Loucy (cell line): ENCODE measurements around the gene KLHL17.

Experiments used
- H2AFZ ChIP-seq: fragments of 200-600 bp; sonication (generic); 2 replicates; pipeline ENCODE4 v1.6.0; 2016; ENCODE audit warnings: antibody characterized with exemption, mild to moderate bottlenecking, low read length, moderate library complexity
- H3F3A ChIP-seq: fragments of 200-600 bp; 2 replicates; pipeline ENCODE4 v1.6.0; 2016; ENCODE audit warnings: antibody characterized with exemption, low read depth, mild to moderate bottlenecking
- H3K27me3 ChIP-seq: fragments of 200-600 bp; sonication (generic); 2 replicates; pipeline ENCODE4 v1.6.1; 2014; ENCODE audit warnings: low read length, mild to moderate bottlenecking; ENCODE audit not compliant: insufficient read depth, poor library complexity, severe bottlenecking
- H3K36me3 ChIP-seq: fragments of 200-600 bp; sonication (generic); 2 replicates; pipeline ENCODE4 v1.6.1; 2016; ENCODE audit warnings: low read length; ENCODE audit not compliant: insufficient read depth
- H3K4me1 ChIP-seq: fragments of 200-600 bp; sonication (generic); 2 replicates; pipeline ENCODE4 v1.5.1; 2014; ENCODE audit warnings: low read length, mild to moderate bottlenecking; ENCODE audit not compliant: insufficient read depth, poor library complexity, severe bottlenecking
- H3K4me2 ChIP-seq: fragments of 200-600 bp; sonication (generic); 2 replicates; pipeline ENCODE4 v1.6.0; 2014; ENCODE audit warnings: antibody characterized with exemption, low read length, low read depth, mild to moderate bottlenecking; ENCODE audit not compliant: poor library complexity, severe bottlenecking
- H3K4me3 ChIP-seq: fragments of 200-600 bp; sonication (generic); 2 replicates; pipeline ENCODE4 v1.5.1; 2014; ENCODE audit warnings: low read length, mild to moderate bottlenecking, mixed read lengths; ENCODE audit not compliant: poor library complexity, severe bottlenecking
- H3K79me2 ChIP-seq: fragments of 200-600 bp; sonication (generic); 2 replicates; pipeline ENCODE4 v1.6.1; 2014; ENCODE audit warnings: low read length; ENCODE audit not compliant: insufficient read depth
- H3K9ac ChIP-seq: fragments of 200-600 bp; sonication (generic); 2 replicates; pipeline ENCODE4 v1.6.0; 2014; ENCODE audit warnings: mild to moderate bottlenecking, low read depth, low read length, moderate library complexity; ENCODE audit not compliant: poor library complexity, severe bottlenecking
- H3K9me2 ChIP-seq: fragments of 200-600 bp; sonication (generic); replicated peaks from 2 replicates; pipeline ENCODE4 v1.6.1; 2016; ENCODE audit warnings: low read depth, low read length, mixed read lengths
- H3K9me3 ChIP-seq: fragments of 200-600 bp; sonication (generic); 2 replicates; pipeline ENCODE4 v1.6.1; 2014; ENCODE audit warnings: mild to moderate bottlenecking, antibody characterized with exemption, low read length, low read depth; ENCODE audit not compliant: insufficient read depth
- H4K20me1 ChIP-seq: fragments of 200-600 bp; sonication (generic); 2 replicates; pipeline ENCODE4 v1.6.0; 2014; ENCODE audit warnings: antibody characterized with exemption, low read length, mild to moderate bottlenecking; ENCODE audit not compliant: insufficient read depth, poor library complexity, severe bottlenecking
- EZH2phosphoT487 ChIP-seq: fragments of 200-600 bp; IDR thresholded peaks from 2 replicates; pipeline ENCODE4 v1.6.1; 2018; ENCODE audit warnings: antibody characterized with exemption, mild to moderate bottlenecking, moderate library complexity, borderline replicate concordance
- TF ChIP-seq, protein P1 (sequence below): fragments of 200-600 bp; sonication (generic); conservative IDR thresholded peaks from 2 replicates; pipeline ENCODE4 v1.5.1; 2014; ENCODE audit warnings: mild to moderate bottlenecking, antibody characterized with exemption, low read length

The KLHL17 gene

DNA sequence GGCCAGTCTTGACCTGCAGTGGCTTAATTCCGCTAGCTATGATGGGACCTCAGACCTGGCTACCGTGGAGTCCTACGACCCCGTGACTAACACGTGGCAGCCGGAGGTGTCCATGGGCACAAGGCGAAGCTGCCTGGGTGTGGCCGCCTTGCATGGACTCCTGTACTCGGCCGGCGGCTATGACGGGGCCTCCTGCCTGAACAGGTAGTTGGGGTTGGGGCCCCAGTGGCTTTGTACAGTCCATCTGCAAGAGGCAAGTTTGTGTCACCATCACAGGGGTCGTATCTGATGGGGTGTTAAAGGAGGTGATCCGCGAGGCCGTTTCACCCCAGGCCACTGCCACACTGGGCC lies 2.9 kb downstream of the KLHL17 start:
- no peak overlapping the region for H2AFZ ChIP-seq
- peaks cover 8% of the 10 kb centered on the region for H3K79me2 ChIP-seq
- H3K27me3 ChIP-seq, result no peaks in the 10 kb centered on the region
- H3K9me3 ChIP-seq, result no peaks in the 10 kb centered on the region
- H4K20me1 ChIP-seq, result peaks cover 7% of the 10 kb centered on the region
- no peaks in the 10 kb centered on the region for H3K36me3 ChIP-seq
- H3K4me3 ChIP-seq, result no peak overlapping the region
- no peaks in the 10 kb centered on the region for H3K9me2 ChIP-seq
- peaks cover 24% of the 10 kb centered on the region for H3K4me1 ChIP-seq
- H3F3A ChIP-seq, result no peaks in the 10 kb centered on the region
- no peak overlapping the region for H3K9ac ChIP-seq
- TF ChIP-seq, protein P1, sequence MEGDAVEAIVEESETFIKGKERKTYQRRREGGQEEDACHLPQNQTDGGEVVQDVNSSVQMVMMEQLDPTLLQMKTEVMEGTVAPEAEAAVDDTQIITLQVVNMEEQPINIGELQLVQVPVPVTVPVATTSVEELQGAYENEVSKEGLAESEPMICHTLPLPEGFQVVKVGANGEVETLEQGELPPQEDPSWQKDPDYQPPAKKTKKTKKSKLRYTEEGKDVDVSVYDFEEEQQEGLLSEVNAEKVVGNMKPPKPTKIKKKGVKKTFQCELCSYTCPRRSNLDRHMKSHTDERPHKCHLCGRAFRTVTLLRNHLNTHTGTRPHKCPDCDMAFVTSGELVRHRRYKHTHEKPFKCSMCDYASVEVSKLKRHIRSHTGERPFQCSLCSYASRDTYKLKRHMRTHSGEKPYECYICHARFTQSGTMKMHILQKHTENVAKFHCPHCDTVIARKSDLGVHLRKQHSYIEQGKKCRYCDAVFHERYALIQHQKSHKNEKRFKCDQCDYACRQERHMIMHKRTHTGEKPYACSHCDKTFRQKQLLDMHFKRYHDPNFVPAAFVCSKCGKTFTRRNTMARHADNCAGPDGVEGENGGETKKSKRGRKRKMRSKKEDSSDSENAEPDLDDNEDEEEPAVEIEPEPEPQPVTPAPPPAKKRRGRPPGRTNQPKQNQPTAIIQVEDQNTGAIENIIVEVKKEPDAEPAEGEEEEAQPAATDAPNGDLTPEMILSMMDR, result no peak
- TF ChIP-seq EZH2phosphoT487, result no peak
- H3K4me2 ChIP-seq, result no peak overlapping the region

DNA sequence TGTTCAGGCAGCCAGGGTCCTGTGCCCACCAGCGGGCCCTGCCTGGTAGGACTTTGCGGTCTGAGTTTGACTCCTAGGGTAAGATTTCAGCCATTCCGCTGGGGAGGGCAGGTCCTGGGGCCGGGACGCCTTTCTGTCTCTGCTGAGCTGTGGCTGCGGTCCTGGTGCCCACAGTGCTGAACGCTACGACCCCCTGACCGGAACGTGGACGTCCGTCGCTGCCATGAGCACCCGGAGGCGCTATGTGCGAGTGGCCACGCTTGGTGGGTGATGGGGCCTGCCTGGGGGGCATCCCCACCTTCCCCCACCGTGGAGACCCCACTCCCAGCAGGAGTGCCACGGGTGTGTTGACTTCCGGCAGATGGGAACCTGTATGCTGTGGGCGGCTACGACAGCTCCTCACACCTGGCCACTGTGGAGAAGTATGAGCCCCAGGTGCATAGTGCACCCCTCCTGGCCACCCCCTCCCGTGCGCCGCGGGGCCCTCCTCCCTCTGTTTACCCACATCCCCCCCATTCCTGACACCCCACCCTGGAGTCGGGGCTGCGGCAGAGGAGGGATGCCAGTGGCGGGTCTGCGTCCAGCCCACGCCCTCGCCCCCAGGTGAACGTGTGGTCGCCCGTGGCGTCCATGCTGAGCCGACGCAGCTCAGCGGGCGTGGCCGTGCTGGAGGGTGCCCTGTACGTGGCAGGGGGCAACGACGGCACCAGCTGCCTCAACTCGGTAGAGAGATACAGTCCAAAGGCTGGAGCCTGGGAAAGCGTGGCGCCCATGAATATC lies 3.6 kb downstream of the KLHL17 start:
- Histone ChIP-seq H3K9ac (no peak overlapping the region), H3K36me3 (no peaks in the 10 kb centered on the region), H3K79me2 (peaks cover 1% of the 10 kb centered on the region), H3K4me2 (no peak overlapping the region), H3K27me3 (no peaks in the 10 kb centered on the region), H3K4me3 (no peak overlapping the region), H3K9me3 (no peaks in the 10 kb centered on the region), H3F3A (no peaks in the 10 kb centered on the region), H3K9me2 (no peaks in the 10 kb centered on the region), H2AFZ (no peak overlapping the region), H3K4me1 (peaks cover 18% of the 10 kb centered on the region), H4K20me1 (peaks cover under 1% of the 10 kb centered on the region)
- TF ChIP-seq EZH2phosphoT487, result no peak
- TF ChIP-seq, protein P1, result no peak

DNA sequence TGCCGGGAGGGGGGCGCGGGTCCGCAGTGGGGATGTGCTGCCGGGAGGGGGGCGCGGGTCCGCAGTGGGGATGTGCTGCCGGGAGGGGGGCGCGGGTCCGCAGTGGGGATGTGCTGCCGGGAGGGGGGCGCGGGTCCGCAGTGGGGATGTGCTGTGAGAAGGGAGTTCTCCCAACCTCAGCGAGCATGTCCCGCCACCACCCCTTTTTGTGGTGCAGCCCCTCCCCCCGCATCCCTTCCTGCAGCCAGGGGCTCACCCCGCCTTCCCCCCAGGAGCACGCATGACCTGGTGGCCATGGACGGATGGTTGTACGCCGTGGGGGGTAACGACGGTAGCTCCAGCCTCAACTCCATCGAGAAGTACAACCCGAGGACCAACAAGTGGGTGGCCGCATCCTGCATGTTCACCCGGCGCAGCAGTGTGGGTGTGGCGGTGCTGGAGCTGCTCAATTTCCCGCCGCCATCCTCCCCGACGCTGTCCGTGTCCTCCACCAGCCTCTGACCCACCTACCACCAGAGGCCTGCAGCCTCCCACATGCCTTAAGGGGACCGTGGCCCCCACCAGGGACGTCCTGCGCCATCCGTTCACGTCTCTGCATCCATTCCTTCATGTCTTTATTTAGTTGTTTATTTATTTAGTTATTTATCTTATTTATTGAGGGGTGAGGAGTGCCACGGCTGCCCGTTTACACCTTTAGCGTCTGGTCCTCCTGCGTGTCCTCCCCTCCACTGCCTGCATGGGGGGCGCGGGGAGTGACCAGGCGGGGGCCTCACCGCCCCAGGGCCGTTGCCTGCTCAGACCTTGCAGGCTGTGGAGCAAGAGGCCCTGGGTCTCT lies 4.5 kb downstream of the KLHL17 start:
- no peak overlapping the region for H3K9ac ChIP-seq
- no peak for TF ChIP-seq EZH2phosphoT487
- TF ChIP-seq, protein P1, result no peak
- H3K9me2 ChIP-seq, result no peaks in the 10 kb centered on the region
- H3K79me2 ChIP-seq, result no peaks in the 10 kb centered on the region
- no peaks in the 10 kb centered on the region for H3K36me3 ChIP-seq
- no peak overlapping the region for H3K4me2 ChIP-seq
- no peak overlapping the region for H3K4me3 ChIP-seq
- H3K27me3 ChIP-seq, result no peaks in the 10 kb centered on the region
- H3F3A ChIP-seq, result no peaks in the 10 kb centered on the region
- no peaks in the 10 kb centered on the region for H4K20me1 ChIP-seq
- no peak overlapping the region for H2AFZ ChIP-seq
- H3K4me1 ChIP-seq, result peaks cover 18% of the 10 kb centered on the region
- H3K9me3 ChIP-seq, result no peaks in the 10 kb centered on the region
